Measurements from ENCODE around the gene SNAPC3.
"Not testable (repeated sequence)": the region's sequence is repeated elsewhere in the genome, so short reads cannot be mapped to it uniquely, and the experiment has no call there.

SNAPC3 gene

DNA sequence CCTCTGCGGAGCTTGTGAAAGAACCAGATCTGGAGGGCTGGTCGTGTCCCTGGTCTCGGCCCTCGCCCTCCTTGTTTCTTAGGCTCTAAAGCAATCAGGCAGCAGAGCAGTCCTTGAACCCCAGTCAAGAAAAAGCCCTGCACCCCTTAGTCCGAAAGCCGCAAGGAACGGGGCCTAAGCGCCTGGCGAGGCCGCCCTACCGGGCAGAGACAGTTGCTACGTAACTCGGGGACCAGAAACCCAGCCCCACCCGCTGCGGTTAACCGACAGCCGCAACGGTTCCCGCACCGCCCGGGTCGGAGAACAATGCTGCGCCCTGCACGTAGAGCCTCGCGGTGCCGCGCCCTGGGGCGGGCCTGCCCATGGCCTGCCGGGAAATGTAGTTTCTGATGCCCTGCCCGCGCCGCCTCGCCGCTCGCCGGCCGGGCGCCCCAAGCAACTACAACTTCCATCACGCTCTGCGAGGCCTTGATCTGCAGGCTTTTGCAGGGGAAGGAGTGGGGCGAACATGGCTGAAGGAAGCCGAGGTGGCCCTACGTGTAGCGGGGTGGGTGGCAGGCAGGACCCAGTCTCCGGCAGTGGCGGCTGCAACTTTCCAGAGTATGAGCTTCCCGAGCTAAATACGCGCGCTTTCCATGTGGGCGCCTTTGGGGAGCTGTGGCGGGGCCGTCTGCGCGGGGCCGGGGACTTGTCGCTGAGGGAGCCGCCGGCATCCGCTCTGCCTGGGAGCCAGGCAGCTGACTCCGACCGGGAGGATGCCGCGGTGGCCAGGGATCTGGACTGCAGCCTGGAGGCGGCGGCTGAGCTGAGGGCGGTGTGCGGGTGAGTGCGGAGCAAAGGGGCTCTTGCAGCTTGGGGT lies at the start of gene SNAPC3:
SNAPC3 (plus strand) TSS at position 505 of the 859 bp plus-strand sequence; CDS start at position 509, 4 bp downstream.
- peak; percentile 91 for DNase-seq
- in situ Hi-C loops (cut with HindIII; ENCODE audit: low pct_ligation_motif_present, low pct_unique_long_range_greater_than_20kb, low sequenced_read_pairs): no loop called here

DNA sequence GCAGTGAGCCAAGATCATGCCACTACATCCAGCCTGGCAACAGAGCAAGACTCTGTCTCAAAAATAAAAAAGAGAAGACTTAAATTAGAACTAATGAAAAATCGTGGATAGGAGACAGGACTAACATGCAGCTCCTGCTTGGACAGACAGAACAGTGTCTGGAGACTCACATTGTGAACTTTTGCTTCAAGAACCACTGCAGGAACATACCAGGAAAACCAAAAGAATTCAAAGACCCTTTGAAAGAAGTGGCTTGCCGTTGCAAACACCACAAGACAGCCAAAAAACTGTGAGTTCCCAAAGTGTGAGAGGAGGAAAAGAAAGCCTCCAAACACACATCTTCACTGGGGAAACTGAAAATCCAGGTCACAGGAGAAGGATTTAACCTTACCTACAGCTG lies 48.8 kb upstream of the SNAPC3 start:
- no peak for DNase-seq
- in situ Hi-C loops (cut with HindIII; ENCODE audit: low pct_ligation_motif_present, low pct_unique_long_range_greater_than_20kb, low sequenced_read_pairs): no loop called here

DNA sequence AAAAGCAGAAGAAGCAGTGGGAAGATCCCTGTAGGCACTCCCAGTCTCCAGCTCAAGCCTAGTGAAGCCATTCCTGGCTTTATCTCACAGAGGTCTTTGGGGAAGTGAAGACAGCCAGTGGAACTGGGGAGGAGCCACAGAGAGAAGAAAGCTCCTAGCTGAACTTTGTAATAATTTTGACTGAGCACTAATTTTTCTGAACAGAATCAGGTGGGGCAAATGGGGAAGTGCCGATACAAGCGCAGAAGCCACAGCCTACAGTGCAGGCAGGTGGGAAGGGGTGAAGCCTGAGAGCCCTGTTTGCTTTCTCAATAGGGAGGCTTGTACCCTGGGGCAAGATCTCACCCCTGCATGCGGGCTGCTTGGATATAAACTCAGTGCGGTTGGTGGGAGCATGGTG lies 48.4 kb upstream of the SNAPC3 start:
- no peak for DNase-seq
- in situ Hi-C loops (cut with HindIII; ENCODE audit: low pct_ligation_motif_present, low pct_unique_long_range_greater_than_20kb, low sequenced_read_pairs): no loop called here

- in situ Hi-C loops (cut with HindIII; ENCODE audit: low pct_ligation_motif_present, low pct_unique_long_range_greater_than_20kb, low sequenced_read_pairs): no loop called here
- no peak for DNase-seq
These were observed 47.9 kb upstream of the SNAPC3 start for GRCh38 chr9:15374825-15375224.

- no peak for DNase-seq
- in situ Hi-C loops (cut with HindIII; ENCODE audit: low pct_ligation_motif_present, low pct_unique_long_range_greater_than_20kb, low sequenced_read_pairs): no loop called here
These were observed 44.8 kb upstream of the SNAPC3 start for GRCh38 chr9:15377625-15378540.

DNA sequence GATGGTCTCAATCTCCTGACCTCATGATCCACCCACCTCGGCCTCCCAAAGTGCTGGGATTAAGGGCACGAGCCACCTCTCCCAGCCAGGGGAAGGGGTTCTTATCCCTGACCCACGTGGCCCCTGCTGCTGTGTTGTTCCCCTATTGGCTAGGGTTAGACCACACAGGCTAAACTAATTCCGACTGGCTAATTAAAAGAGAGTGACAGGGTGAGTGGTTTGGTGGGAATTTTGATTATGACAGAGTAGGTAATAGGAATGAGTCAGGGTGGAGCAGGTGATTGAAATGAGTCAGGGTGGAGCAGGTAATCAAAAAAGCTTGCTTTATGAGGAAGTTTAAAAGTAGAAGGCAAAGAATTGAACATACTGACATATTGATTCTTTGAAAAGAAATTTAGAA lies 43.4 kb upstream of the SNAPC3 start:
- DNase-seq; in situ Hi-C loops (cut with HindIII; ENCODE audit: low pct_ligation_motif_present, low pct_unique_long_range_greater_than_20kb, low sequenced_read_pairs): not testable (repeated sequence)

GRCh38 chr9:15379888-15380287 lies 42.8 kb upstream of the SNAPC3 start:
- not testable (repeated sequence) for DNase-seq

GRCh38 chr9:15381491-15381890 lies 41.2 kb upstream of the SNAPC3 start:
- in situ Hi-C loops (cut with HindIII; ENCODE audit: low pct_ligation_motif_present, low pct_unique_long_range_greater_than_20kb, low sequenced_read_pairs): no loop called here
- DNase-seq: no peak

More at GRCh38 chr9:15379888-15380287, 42.8 kb upstream of the SNAPC3 start:
- in situ Hi-C loops (cut with HindIII; ENCODE audit: low pct_ligation_motif_present, low pct_unique_long_range_greater_than_20kb, low sequenced_read_pairs): not testable (repeated sequence)

- no peak for DNase-seq
- in situ Hi-C loops (cut with HindIII; ENCODE audit: low pct_ligation_motif_present, low pct_unique_long_range_greater_than_20kb, low sequenced_read_pairs): no loop called here
These were observed 36.2 kb upstream of the SNAPC3 start for GRCh38 chr9:15386465-15386864.

GRCh38 chr9:15389173-15389572 lies 33.5 kb upstream of the SNAPC3 start:
- DNase-seq: no peak
- in situ Hi-C loops (cut with HindIII; ENCODE audit: low pct_ligation_motif_present, low pct_unique_long_range_greater_than_20kb, low sequenced_read_pairs): no loop called here

- in situ Hi-C loops (cut with HindIII; ENCODE audit: low pct_ligation_motif_present, low pct_unique_long_range_greater_than_20kb, low sequenced_read_pairs): no loop called here
- no peak for DNase-seq
These were observed 33.0 kb upstream of the SNAPC3 start for GRCh38 chr9:15389631-15390030.

GRCh38 chr9:15390201-15390600 lies 32.5 kb upstream of the SNAPC3 start:
- in situ Hi-C loops (cut with HindIII; ENCODE audit: low pct_ligation_motif_present, low pct_unique_long_range_greater_than_20kb, low sequenced_read_pairs): no loop called here
- DNase-seq: no peak

DNA sequence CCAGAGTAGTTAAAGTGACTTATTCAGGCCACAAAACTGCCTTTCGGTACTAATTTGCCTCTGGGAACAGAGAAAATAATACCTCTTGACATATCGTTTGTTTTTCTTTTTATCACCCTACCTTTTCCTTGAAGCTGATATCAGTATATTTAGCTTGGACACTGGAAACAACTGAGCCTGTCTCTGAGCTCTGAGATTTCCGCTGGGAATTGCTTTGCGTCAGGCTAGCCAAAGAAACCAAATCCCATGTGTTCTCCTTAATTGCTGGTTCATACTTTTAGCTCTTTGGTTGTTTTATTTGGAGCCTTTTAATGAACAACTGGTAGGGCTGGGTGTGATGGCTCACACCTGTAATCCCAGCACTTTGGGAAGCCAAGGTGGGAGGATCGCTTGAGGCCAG lies 30.3 kb upstream of the SNAPC3 start:
- no peak for DNase-seq
- in situ Hi-C loops (cut with HindIII; ENCODE audit: low pct_ligation_motif_present, low pct_unique_long_range_greater_than_20kb, low sequenced_read_pairs): no loop called here

DNA sequence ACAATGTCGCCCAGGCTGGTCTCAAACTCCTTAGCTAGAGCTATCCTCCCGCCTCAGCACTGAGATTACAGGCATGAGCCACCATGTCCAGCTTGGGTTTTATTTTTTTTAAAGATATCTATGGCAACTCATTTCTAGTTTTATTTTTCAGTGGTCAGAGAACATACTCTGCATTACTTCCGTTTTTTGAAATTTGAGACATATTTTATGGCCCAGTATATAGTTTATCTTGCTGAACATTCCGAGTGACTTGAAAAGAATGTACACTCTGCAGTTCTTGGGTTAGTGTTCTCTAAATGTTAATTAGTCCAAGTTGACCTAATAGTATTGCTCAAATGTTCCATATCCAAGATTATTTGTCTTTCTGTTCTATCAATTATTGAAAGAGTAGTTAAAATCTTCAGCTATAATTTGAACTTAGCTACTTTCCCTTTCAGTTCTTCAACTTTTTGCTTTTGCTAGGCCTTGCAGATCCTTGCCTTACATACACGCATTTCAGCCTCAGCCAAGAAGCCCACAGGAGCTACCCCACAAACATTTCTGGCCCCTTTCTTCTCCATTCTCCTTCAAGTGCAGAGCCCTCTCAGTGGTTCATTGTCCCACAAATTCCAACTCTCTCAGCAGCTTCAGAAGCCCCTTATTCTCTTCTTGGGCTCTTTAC lies 22.3 kb upstream of the SNAPC3 start:
- in situ Hi-C loops (cut with HindIII; ENCODE audit: low pct_ligation_motif_present, low pct_unique_long_range_greater_than_20kb, low sequenced_read_pairs): no loop called here
- DNase-seq: no peak

- in situ Hi-C loops (cut with HindIII; ENCODE audit: low pct_ligation_motif_present, low pct_unique_long_range_greater_than_20kb, low sequenced_read_pairs): no loop called here
- DNase-seq: no peak
These were observed 21.4 kb upstream of the SNAPC3 start for GRCh38 chr9:15401266-15401665.

- DNase-seq: peak; percentile 29
These were observed 19.5 kb upstream of the SNAPC3 start for GRCh38 chr9:15403155-15403554.

GRCh38 chr9:15404171-15404570 lies 18.5 kb upstream of the SNAPC3 start:
- in situ Hi-C loops (cut with HindIII; ENCODE audit: low pct_ligation_motif_present, low pct_unique_long_range_greater_than_20kb, low sequenced_read_pairs): no loop called here
- DNase-seq: no peak

More at GRCh38 chr9:15403155-15403554, 19.5 kb upstream of the SNAPC3 start:
- in situ Hi-C loops (cut with HindIII; ENCODE audit: low pct_ligation_motif_present, low pct_unique_long_range_greater_than_20kb, low sequenced_read_pairs): no loop called here

DNA sequence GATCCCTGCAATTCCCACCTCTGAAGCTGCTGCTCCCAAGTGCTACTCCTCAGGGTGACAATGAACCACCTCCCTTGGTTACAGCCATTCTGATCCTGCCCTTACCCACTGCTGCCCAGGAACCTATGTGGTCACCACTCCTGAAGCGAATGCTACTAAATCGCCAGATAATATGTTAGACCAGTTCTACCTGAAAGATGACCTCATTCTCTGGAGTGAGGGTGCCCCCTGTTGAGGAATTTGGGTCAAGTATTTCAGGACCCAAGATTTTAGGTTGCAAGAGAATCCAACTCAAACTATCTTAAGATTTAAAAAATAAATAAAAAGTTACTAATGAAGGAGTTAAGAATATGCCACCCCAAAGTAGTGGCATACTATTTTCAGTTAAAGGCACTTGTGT lies 5.8 kb upstream of the SNAPC3 start:
- in situ Hi-C loops (cut with HindIII; ENCODE audit: low pct_ligation_motif_present, low pct_unique_long_range_greater_than_20kb, low sequenced_read_pairs): no loop called here
- DNase-seq: peak; percentile 31

GRCh38 chr9:15417626-15418025 lies 5.0 kb upstream of the SNAPC3 start:
- DNase-seq: no peak
- in situ Hi-C loops (cut with HindIII; ENCODE audit: low pct_ligation_motif_present, low pct_unique_long_range_greater_than_20kb, low sequenced_read_pairs): no loop called here

All from ACHN (cell line).